ENCODE results near the gene CBLN1.

The CBLN1 gene

DNA sequence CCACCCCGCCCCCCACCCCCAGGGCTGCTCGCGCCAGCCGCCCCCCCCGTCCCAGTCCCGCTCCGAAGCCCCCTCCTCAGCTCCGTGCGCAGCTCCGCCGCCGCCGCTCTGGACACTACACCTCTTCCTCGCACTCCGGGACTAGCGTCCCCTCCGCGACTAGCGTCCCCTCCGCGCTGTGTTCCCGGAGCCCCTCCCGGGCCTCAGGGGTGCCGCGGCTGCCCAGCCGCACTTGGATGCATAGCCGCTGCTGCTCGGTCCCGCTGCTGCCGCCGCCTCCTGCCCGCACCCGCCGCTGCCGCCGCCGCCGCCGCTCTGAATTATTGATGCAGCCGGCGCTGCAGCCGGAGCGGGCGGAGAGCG lies at the start of gene CBLN1:
Gene CBLN1, minus strand, starts transcription at position 359 of the 363 bp plus-strand sequence. CDS start 373 bp downstream, outside the sequence.
- DNase-seq = no peak

DNA sequence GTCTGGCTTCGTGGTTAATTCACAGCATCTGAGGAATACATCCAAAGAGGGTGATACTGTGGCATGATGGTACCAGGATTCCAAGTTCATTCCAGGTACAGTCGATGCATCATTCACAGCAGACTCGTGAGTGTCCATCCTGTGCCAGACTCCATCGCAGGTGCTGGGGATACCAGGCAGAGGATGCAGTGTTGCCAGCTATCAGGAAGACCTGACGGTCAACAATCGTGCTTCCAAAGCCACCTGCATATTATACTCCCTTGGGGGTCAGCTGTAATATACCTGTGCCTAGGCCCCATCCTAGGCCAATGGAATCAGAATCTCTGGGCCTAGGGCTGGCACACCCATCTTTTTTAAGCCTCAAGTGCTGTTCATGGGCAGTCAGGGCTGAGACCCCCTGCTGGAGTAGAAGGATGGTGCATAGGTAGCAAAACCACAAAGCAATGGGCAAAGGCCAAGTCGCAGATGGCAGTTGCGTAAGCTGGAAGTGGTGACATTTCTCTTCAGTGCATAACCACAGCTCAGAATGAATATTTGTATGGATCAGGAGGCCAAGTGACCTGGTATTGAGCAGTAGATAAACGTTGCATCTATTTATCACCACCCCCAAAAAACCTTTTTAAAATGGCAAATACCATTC lies 49.0 kb upstream of the CBLN1 start:
- DNase-seq = no peak

DNA sequence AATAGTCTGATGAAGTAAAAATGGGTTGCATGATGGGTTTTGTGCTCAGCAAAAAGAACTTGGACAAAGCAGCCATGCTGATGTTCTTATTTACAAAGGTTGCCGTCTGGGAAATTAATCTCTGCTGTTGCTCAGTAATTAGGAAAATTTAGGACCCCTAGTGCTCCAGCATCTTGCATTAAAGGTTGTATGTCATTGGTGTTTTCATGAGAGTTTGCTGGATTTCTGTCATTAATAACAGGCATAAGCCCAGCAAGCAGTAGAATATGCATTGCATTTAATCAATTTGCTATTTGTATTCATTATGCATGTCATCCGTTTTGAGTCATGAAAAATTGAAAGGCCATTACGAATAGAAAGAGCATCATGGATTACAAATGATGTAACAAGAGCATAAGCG lies 46.7 kb upstream of the CBLN1 start:
- no peak for DNase-seq

DNA sequence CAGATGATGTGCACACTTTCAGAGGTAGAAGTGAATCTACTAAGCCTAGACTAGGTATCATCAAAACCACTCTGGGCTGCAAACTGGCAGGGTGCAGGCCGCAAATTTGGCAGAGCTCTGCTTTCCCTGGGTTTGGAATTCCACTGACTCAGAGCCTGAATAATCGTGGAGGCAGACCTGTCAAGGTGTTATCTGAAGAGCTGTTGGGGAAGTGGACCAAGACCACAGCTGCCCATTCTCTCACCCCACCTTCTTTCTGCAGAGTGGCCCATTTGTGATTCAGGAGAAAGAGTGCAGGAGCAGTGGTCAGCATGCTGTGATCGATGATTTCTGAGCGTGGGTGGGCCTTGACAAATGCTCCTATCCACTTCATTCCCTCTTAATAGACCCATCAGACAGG lies 45.8 kb upstream of the CBLN1 start:
- DNase-seq = no peak

DNA sequence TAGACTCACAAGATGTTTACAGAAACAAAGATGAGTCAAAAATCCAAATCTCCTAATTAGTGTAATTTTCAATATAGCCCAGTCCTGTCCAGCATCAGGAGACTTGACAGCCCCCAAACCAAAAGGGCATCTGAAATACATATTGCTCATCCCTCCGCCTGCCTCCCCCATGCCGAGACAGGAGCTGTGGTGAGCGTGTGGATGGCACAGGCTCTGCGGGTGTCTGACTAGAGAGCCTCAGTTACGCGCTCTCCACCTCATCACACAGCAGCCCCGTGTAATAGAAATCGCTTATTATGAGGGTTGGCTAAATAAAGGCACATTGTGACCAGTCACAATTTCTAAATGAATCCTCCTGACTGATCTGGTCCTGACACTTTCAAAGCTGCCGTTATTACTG lies 43.1 kb upstream of the CBLN1 start:
- no peak for DNase-seq

DNA sequence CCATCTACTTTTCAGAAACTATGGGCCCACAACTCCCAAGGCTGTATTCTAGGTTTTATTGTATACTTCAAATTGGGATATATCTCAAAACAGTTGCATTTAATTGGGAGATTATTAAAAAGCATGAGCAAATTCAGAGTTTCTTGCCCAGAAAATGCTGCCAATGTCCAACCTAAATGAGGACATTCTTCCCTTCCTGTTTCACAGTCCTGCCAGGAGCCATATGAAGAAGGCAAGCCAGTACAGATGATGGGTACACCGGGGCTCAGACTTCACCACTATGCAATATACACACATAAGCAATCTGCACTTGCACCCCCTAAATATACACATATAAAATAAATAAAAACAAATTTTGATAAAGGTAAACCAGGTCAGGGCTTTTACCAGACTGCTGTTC lies 34.0 kb upstream of the CBLN1 start:
- no peak for DNase-seq

DNA sequence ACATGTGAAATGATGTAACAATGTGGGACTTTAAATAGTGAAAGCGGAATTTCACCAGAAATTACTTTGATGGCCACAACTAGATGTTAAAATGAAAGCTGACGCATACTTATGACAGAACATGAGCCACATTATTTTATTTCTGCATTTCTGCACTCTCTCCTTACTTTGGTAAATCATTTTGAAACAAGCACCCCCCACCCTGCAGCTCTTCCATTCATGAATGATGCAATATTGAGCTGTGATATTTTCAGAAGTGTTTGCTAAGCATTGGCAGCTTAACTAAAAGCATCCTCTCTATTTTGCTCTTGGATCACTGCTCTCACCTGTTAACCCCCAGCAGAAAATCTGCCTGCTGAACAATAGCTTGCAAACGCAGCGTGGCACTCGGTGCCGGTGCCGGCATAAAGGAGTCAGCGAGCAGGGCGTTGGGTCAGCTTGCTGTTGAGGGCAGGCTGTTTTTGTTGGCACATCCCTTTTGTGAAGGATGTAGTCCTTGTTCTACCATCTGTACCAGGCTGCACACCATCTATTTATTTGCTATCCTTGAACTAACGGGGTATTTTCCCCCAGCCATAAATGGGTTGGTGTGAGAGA lies 30.8 kb upstream of the CBLN1 start:
- DNase-seq = no peak

DNA sequence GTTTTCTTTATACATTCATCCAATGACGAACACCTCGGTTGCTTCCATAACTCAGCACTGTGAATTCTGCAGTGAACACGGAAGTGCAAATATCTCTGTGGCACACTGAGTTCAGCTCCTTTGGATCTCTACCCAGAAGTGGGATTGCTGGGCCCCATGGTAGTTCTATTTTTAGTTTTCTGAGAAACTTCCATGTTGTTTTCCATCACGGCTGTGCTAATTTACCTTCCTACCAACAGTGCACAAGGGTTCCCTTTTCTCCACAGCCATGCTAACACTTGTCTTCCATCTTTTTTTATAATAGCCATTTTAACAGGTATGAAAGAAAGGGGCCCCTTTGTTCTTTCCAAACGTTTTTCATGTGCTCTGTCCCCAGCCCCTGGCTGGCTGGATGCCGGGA lies 30.2 kb upstream of the CBLN1 start:
- DNase-seq = no peak

DNA sequence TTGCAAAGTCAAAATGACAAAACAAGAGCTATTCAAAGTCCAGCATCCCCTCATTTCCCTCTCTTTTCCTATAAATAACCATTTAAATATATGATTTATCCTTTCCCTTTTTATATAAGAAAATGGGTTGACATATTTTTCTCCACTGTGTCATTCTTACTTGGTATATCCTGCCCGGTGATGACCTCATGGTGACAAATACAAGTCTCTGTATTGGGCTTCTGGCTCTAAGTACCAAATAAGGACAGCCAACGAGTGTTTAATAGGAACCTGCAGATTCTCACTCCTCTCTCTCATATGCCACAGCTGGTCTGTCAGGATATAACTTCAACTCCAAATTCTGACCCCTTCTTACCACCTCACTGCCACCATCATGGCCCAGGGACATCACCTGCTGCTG lies 25.5 kb upstream of the CBLN1 start:
- DNase-seq = no peak

DNA sequence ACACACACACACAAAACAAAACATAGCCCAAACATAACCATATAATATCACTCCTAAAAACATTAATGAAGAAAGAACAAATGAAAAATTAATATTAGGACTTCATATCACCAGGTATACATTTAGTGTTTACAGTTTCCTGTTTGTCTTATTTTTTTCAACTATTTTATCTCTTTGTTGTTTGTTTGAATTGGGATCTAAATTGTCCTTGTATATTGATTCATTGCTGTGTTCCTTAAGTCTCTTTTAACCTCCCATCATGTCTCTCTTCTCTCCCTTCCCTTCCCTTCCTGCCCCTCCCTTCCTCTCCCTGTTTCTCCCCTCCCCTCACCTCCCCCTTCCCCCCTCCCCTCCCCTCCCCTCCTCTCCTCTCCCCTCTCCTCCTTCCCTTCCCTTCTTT lies 23.8 kb upstream of the CBLN1 start:
- no peak for DNase-seq

DNA sequence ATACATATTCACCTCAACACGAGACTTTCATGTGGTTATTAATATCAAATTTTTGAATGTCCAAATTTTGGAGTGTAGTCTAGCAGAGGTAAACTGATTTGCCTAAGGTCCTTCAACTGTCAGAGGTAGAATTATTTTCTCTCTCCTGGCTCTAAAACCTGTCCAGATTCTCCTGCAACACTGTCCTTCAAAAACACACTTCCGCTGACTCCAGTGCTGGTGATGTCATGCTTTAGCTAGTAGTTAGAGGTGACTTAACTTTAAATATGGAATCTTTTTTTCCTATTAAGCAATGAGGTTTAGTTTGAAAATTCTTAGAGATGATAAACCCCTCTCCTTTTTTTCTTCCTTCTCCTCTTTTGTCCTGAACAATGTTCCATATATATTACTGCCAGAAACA lies 10.8 kb upstream of the CBLN1 start:
- DNase-seq = no peak

DNA sequence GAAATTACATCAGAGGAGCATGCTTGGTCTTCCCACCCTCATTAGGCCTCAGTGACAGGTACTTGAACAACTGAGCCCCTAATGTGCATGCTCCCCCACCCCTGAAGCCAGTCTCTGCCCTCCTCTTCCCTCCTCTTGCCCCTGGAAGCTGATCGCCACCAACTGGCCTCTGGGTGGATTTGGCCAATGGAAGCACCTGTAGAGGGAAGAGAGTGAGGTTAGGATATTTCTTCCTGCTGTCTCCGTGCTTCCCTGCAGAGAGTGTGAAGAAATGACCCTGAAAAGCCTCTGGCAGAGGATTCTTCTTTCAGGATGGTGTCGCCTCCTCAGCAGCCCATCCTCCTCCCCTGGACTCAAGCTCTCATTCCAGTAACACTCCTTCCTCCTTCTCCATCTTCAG lies 5.9 kb upstream of the CBLN1 start:
- DNase-seq = no peak

DNA sequence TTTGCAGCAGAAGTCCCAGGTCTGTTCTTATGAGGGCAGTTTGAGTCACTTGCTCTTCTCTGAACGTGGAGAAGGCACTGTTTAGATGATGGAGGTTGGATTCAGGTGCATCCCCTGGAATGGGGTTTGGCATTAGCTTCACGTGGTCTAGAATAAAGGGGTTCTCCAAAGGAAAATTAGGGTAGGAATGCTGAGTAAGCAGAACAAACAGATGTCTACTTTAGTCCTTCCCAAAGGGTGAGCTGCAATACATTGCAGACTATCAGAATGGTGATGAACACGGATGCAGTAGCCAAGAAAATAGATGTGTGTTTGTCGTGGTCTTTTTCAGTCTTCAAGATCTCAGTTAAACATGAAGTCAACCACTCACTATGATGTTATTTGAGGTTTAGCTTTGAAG lies 3.3 kb upstream of the CBLN1 start:
- DNase-seq = no peak

DNA sequence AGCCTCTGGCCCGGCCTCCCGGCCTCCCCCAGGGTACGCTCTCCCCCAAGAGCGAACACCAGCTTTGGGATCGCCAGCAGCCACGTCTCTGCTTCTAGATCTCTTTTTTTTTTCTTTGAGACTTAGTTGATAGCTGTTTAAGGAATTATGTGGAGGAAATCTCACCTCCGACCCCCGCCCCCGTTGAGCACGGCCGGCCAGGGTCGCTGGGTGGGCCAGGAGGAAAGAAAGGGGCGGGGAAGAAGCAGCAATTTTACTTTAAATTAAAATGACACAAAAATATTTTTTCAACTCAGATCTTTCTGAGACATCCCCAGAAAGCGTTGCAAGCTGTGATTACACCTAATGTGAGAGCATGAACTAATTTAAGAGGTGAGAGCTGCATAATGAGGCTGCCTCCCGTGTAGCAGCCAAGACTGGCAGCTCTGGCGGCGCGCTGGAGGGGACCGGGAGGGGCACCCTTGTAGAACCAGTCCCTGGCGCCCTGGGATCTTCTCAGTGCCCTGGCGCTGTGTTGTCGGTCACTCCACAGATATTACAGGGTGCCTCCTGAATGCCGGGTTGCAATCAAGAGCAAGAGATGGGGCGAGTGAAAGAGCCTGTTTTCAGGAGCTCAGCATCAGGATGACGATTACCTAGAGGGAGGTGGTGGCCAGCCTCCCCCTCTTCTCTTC lies 1.9 kb upstream of the CBLN1 start:
- no peak for DNase-seq

DNA sequence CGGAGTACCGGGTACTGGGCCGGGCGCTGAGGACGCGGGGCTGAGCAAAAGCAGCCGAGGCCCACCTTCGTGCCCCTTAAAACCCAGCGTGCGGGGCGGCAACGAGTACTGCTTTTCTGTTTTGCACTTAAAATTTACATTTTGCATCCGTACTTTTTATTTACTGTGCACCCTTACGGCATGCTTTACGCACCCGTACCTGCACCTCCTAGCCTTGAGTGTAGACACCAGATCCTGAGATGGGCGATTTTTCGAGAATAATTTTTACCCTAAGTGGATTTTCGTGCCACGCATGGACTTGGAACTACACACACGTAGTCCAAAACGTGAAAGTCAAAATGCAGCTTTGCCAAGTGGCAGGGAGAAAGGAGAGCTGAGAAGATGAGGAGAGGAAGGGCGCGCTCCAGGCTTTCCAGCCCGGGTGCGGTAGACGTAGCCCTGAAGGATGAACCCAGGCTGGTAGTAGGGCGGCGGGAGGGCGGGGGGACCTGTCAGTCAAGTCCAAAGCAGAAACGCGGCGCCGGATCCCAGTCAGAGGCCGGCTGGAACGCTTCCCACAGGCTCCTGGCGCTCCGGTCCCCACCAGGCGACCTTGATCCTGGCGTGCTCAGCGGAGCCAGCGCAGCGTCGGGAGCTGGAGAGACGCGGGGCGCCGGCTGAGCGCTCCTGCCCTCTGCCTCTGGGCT lies 1.2 kb upstream of the CBLN1 start:
- DNase-seq = no peak

DNA sequence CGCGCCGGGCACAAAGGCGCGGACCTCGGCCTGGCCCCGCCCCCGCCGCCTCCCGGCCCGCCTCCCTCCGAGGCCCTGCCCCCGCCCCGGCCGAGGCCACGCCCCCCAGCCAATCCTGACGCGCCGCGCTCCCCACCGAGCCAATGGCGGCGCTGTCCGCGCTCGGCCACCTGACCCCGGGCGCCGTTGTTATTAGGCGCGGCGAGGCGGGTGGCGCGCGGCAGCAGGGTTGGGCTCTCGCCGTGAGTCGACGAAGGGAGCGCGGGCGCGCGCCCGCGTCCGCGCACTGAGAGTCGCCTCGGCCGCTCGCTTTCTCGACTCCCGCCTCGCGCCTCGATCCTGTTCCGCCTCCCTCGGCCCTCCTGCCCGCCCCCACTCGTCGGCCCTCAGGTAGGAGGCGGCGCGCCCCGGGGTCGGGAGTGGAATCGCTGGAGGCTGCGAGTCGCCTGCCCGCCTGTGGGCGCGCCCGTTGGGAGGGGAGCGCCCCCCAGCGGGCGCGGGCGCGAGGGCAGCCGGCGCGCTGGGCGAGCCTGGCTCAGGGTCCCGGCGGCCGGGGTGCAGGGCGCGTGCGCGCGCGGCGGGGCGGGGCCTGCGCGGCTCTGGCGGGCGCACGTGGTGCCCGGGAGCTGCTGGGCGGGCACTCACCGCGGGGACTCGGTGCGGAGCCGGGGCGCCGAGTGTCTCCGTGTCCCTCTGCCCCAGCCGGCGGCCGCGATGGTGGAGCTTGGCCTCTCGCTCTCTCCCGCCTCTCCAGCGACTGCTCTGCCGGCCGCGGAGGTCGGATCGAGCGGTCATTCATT lies 405 bp upstream of the CBLN1 start:
- DNase-seq = peak; percentile 87

DNA sequence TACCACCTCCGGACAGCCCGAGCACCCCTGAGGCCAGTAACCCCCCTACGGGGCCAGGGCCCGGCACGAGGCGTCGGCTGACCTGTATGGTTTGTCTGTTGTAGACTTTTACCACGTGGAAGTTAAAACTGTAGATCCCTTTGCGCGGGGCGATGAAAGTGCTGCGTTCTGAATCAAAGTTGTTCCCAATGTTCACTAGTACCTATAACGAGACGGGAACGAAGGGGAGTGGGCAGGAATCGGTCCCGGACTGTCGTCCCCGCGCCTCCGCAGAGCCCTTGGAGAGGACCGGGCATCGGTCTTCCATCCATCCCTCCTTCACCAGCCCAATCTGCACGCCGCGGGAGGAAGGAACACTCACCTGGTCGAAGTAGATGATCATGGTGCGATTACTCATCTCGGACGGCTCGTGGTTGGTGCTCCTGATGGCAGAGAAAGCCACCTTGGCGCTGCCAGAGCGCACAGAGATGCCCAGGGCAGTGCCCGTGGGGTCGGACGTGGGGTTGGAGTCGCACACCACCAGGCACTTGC lies 732 bp downstream of the CBLN1 start:
- DNase-seq = no peak

DNA sequence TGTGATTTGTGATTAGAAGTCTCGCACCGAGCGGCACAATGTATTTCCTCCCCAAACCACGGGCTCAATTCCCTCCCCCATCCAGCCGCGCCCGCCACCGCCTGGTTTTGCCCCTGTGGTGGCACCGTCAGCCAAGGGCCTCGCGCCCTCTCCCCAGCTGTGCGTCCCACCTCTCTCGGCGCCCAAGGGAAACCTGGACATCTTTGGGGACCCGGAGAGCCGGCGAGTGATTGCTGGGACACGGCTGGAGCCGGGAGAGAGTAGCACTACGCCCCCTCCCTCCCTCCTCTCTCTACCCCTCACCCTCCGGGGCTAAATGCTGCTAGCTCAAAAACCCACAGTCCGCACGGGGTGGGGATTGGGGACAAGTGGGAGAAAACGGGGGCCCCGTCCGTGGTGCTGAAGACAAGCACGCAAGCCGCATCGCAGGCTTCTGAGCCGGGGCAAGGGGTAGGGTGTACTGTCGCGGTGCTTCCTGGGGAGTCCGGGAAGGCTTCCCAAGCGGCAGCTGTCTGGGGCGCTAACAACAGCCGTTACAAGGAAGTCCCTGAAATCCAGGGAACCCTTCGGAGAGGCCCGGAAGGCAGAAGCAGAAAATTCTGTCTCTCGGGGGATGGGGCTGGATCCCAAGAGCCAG lies 1.4 kb downstream of the CBLN1 start:
- DNase-seq = no peak

DNA sequence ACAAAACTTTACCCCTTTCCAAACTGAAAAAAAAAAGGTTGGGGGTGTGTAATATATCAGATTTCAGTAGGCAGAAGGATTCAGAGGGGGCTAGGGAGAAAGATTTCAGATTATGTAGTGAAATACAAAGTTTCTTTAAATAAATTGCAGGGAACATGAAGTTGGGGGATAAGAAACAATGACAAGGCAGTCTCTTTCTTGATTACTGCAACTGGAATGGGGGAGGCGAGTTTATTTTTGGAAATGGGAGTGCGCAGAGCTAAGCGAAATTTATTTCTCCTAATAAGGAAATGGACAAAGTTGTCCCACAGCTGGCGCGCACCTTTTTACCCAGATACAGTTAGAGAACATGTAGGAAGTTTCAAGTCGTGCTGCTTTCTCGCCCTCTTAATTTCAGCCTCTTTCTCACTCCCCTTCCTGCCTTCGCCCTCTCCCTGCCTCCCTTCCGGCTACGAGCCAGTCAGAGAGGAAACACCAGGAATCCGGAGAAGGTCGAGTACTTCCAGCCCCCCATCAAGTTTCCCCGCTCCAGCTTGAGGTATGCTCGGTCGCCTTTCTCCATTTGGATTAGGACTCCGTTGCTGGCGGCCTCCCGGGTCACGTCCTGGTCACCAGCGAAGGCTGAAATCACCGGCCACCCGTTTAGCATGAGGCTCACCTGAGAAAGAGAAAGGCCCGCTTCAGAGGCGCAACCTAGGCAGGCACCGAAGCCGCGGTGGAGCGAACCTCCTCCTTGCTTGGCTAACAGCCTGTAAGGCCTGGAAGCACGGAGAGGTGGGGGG lies 2.5 kb downstream of the CBLN1 start:
- no peak for DNase-seq

DNA sequence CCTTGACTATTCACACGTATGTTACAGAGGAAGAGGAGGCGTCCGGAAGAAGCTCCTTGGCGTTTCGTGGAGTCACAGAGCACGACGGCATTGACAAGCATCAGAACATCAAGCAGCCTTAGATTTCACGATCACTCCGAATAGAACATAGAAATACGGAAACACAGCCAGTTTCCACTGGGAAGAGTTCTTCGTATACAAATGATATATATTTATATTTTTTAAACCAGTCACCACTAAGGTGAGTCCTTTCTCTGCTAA lies 3.1 kb downstream of the CBLN1 start:
- DNase-seq = no peak

DNA sequence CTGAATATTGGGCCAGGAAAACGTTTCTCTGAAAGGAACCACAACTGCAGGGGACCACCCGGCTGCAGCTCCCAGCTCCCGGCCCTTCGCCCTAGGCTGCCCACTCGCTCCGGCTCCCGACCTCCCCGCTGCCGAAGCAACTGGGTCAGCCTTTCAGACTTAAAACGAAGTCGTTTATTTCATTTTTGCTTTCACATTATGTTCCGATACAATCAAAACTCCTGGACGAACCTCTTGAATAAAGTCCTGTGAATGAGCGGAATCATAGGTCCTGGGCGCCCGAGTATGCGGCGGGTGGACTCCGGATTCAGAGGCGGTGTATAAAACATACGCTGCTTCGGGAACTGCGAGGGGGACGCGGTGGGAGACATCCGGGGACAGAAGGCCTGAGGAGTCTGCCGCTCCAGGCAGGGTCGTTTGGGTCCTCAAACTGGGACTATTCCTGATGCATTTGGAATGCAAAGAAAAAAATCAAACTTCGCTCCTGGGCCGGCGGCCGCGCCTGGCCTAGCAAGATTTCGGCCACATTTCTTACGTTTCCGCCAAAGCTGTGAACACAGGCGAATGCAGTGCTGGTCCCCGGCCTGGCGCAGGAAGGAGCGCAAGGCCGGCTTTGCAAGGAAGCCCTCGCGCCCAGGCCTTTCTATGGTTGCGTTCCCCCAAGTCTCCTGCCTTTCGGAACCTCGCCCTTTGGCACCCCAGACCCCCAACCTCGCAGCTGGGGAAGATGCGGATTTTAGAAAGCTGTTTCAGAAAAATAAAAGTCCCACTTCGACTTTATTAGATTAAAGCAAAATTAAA lies 3.7 kb downstream of the CBLN1 start:
- DNase-seq = no peak

All from femur (tissue), 1 donor.